IPS DF 4.7 (cell line): ENCODE results near the gene TRAPPC10.
"Not testable (repeated sequence)": the region's sequence is repeated elsewhere in the genome, so short reads cannot be mapped to it uniquely, and the experiment has no call there.

Experiments used
- DNase-seq: peaks from one replicate; pipeline ENCODE4 v3.0.0-alpha.2; 2013; ENCODE audit warnings: low spot score; ENCODE audit errors: extremely low read depth

TRAPPC10 gene

DNA sequence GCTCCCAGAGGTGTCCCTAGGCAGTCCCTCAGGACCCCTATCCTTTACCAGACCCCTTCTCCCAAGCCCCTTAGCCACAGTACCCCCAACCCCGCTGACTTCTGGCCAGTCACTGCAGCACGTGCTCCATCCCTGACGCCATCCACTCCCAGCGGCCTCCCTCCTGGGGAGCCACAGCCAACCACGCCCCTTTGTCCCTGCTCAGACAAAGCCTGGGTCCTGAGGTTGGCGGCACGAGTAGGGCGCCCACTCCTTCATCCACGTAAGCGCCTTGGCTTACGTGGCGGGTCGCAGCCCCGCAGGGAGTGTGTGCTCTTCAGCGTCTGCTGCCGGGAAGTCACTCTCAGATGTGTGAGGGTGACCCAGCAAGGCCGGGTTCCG, 128.4 kb downstream of the TRAPPC10 start:
- not testable (repeated sequence) for DNase-seq

- not testable (repeated sequence) for DNase-seq
These were observed 130.4 kb downstream of the TRAPPC10 start for GRCh38 chr21:44142470-44142869.

GRCh38 chr21:44143380-44143779, 131.3 kb downstream of the TRAPPC10 start:
- not testable (repeated sequence) for DNase-seq

DNA sequence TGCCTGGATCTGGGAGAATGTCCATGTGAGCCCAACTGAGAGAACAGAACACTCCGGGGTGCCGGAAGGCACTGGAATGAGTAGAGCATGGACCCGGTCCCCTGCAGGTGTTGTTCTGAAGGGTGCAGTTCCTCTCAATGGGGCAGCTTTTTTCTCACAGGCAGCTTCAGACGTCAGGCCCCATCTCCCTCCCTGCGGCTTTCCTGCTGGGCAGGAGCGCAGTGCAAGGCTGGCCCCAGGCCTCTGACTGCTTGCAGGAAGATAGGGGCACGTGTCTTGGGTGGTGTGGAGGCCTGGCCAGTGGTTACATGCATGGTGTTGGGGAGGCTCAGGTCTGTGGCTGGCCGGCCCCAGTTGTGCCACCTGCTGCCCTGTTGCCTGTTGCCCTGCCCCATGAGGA, 131.9 kb downstream of the TRAPPC10 start:
- not testable (repeated sequence) for DNase-seq

DNA sequence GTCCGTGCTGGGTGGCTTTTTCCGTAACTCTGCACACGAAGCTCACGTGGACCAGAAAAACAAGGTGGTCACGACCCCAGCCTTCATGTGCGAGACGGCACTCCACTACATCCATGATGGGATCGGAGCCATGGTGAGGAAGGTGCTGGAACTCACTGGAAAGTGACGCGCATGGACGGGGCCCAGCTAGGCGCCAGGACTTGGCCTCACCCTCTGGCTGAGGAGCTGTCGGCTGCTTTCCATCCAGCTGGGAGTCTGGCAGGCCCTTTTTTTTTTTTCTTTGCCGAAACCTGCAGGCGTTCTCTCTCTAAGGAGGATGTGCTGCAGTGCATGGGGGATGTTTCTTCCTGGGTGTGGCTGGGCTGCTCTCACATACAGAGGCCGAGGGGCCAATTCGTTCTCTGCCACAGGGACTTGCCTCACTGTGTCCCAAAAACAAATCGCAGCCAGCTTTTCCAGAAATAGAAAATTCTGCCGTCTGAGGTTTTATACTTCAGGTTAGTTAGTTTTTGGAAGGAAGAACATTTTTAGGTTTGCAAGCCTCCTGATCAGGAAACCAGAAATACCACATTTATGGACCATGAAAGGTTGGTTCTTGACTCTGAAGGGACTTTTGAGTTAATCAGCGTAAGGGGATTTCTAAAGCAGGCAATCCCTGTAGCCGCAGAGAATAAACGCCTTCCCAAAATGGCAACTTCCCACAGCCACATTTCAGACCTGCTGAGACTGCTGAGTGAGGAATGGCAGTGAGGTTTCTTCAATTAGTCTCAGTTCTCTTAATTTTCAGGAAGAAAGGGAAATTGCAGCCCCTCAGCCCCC, 132.9 kb downstream of the TRAPPC10 start:
- DNase-seq: not testable (repeated sequence)

- not testable (repeated sequence) for DNase-seq
These were observed 133.5 kb downstream of the TRAPPC10 start for GRCh38 chr21:44145616-44146015.

GRCh38 chr21:44147108-44147507, 135.0 kb downstream of the TRAPPC10 start:
- not testable (repeated sequence) for DNase-seq

- not testable (repeated sequence) for DNase-seq
These were observed 138.1 kb downstream of the TRAPPC10 start for GRCh38 chr21:44150255-44150654.

DNA sequence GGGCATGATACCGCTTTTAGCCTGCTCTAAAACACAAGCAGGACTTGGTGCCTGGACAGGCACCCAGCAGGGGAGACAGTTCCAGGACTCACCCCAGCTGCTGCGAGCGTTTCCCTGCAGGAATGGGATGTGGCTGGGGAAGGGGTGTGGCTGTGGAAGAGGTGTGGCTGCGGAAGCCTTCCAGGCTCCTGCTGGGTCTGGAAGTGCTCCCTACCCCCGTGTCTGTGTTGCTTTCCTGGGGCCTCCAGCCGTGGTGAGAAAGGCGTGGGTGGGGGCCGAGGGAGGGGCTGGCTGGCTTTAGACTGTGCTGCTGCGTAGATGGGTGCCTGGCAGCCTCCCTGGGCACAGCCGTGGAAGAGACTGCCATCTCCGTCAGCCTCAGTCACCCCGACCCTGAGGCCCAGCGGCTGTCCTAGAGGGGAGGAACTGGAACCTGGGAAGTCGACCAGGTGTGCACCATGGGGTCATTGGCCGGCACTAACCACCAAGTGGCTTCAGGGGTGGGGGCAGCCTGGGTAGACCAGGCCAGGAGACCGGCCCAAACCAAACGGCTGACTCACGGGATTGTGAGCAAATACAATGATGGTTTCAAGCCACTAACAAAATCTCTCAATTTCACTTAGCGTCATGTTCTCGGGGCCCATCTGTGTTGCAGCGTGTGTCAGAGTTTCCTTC, 141.2 kb downstream of the TRAPPC10 start:
- not testable (repeated sequence) for DNase-seq

DNA sequence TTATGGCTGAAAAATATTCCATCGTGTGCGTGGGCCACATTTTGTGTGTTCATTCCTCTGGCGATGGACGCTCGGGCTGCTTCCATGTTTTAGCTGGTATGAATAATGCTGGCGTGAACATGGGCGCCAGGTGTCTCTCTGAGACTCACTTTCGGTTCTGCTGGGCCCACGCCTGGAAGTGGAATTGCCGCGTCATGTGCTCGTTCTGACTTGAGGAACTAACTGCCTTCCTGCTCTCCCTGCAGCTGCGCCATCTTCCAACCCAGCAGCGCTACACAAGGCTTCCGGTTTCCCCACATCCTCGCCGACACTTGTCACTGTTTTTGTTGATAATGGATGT, 141.8 kb downstream of the TRAPPC10 start:
- DNase-seq: not testable (repeated sequence)

DNA sequence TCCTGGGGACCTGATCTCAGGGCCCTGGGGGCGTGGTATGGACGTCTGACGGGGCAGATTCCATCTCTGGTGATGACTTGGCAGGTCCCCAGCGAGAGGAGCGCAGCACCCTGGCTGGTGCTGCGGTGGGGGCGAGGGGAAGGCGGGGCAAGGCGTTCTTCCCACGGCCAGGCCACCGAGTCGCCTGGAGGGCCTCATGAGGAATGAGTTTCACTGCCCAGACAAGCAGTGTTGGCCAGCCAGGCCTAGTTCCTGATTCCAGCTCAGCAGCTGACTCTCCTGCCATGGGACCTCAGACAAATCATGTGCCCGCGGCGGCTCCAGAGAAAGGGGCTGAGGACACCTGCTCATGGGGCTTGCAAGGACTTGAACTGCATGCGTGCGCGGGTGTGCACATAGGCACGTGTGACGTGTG, 142.7 kb downstream of the TRAPPC10 start:
- DNase-seq: not testable (repeated sequence)

- DNase-seq: not testable (repeated sequence)
These were observed 143.3 kb downstream of the TRAPPC10 start for GRCh38 chr21:44155231-44155993.

- DNase-seq: not testable (repeated sequence)
These were observed 143.9 kb downstream of the TRAPPC10 start for GRCh38 chr21:44155994-44156380.
